Measurements from ENCODE around the gene HOXD11. TPM values are rescaled to one million over a fixed set of nuclear protein-coding genes. Genes with fewer than 3 reads are reported as not detected.

Gene HOXD11
- total RNA-seq, 4 donors from 2014 or later = not detected

DNA sequence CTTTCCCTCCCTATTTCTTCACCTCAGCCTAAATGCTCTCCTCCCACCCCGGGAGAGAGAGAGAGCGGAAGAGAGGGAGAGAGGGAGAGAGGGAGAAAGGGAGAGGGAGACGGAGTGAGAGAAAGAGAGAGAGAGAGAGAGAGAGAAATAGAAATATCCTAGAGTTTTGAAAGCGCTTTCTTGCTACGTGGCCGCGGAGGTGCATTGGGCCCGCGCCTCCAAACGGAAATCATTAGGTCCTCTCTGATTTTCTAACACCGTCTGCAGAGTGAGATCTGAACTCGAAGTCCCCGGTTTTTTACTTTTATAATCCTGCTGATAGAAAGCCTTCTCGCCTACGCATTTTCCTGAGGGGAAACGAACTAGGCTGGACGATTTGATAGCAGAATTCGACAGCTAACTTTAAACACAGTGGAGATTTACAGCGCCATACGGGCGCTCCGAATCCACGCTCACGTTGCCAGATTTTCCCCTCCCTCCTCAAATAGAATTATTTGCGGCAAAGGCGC is 22.4 kb upstream of the HOXD11 start:
- peaks cover 62 to 100% (median 81%) of the 10 kb centered on the region in 4 donors for H3K27me3 ChIP-seq
- DNase-seq = no peak
- no peak for TF ChIP-seq POLR2A (IDR thresholded peaks at IDR 0.05)
- TF ChIP-seq, protein P1, sequence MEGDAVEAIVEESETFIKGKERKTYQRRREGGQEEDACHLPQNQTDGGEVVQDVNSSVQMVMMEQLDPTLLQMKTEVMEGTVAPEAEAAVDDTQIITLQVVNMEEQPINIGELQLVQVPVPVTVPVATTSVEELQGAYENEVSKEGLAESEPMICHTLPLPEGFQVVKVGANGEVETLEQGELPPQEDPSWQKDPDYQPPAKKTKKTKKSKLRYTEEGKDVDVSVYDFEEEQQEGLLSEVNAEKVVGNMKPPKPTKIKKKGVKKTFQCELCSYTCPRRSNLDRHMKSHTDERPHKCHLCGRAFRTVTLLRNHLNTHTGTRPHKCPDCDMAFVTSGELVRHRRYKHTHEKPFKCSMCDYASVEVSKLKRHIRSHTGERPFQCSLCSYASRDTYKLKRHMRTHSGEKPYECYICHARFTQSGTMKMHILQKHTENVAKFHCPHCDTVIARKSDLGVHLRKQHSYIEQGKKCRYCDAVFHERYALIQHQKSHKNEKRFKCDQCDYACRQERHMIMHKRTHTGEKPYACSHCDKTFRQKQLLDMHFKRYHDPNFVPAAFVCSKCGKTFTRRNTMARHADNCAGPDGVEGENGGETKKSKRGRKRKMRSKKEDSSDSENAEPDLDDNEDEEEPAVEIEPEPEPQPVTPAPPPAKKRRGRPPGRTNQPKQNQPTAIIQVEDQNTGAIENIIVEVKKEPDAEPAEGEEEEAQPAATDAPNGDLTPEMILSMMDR (IDR thresholded peaks at IDR 0.05) = no peak

DNA sequence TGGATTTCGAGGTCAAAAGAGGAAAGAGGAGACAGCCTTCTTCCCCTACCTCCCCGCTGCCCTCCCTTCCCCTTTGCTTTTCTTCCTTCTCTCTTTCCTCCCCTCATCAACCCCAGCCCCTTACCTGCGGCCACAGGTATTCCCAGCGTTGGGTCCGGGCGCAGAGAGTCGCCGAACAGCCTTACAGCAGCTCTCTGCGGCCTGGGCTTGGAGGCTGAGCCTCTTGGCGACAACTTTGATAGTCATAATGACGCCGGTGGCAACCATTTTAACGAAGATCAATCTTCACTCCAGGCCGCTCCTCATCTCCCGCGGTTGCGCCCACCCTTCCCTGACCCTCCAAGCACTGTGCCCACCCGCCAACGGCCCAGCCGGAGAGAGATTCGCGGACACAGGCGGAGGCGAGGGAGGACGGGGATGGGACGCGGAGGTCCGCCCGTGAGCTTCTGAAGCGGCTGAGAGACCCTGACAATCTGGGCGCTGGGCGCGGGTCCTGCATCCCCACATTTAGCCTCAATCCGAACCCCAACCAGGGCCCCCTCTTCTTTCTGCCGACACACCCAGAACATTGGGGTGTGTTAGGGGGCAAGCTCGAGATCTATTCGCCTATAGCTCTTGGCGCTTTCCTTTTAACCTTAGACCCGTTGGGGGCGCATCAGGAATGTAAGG is 21.8 kb upstream of the HOXD11 start:
- WGBS, 2 donors = 8 to 14% methylated on average over 17 to 21 of the region's 40 CpGs
- peaks cover 8 to 65% (median 17%) of the 10 kb centered on the region in 3 donors for H3K4me1 ChIP-seq

More for the DNA sequence above, 22.4 kb upstream of the HOXD11 start:
- Histone ChIP-seq H3K4me1 (peaks cover 8 to 69% (median 17%) of the 10 kb centered on the region in 3 donors), H3K9me3 (peaks cover 0 to 20% (median 13%) of the 10 kb centered on the region in 3 donors), H3K36me3 (no peaks in the 10 kb centered on the region), H3K27ac (no peak overlapping the region), H3K4me3 (no peak overlapping the region)
- 8 to 14% methylated on average over 26 of the region's 26 CpGs for WGBS, 2 donors
- intact Hi-C loops (cut with DNase I) = loop anchor here (10.0 kb wide), 1 partner anchor 720 kb away; no protein-coding TSS in a partner anchor

DNA sequence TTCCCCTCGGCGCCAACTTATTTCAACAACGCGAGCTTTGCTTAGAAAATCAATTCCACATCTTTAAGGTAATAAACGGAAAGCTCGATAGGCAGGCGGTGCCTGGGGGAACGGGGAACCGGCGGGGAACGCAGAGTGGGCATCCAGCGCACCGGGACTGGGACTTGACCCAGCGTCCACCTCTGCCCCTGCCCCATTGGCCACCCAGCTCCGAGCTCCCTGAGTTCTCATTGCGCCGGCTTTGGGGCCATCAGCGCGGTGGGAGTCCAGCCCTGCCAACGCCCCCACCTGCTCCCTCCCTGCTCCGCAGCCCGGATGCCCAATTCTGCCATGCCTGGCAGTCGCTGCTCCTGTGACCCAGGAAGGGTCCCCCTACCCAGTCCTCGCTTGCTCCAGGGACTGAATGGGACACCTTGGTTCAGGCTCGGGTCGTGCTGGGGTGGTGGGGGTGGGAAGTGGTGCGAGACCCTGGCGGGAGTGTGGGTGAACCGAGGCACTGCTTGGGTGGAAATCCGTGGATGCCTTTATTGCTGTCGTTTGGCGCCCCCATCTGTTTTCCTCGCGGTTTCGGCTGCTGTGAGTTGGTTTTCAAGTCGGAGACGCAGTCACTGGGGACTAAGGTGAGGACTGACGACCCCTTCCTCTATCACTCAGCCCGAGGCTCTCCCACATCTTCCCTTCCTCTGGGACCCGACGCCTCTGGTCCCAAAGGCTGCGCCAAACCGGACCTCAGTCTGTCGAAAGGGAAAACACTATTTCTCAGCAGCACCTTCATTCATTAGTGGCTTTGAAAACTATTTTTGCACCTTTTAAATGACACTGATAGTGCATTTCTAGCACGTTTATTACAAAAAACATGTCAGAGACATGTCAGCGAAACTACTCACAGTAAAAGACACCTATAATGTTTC is 21.0 kb upstream of the HOXD11 start:
- TF ChIP-seq, protein P1 (IDR thresholded peaks at IDR 0.05) = peak in 2 of 6 experiments; percentile 21 to 37
- TF ChIP-seq POLR2A (IDR thresholded peaks at IDR 0.05) = no peak
- Histone ChIP-seq H3K4me1 (peaks cover 8 to 57% (median 14%) of the 10 kb centered on the region in 3 donors), H3K27me3 (peaks cover 50 to 100% (median 85%) of the 10 kb centered on the region in 4 donors), H3K9me3 (peaks cover 0 to 12% (median 12%) of the 10 kb centered on the region in 3 donors), H3K27ac (no peak overlapping the region), H3K4me3 (no peak overlapping the region), H3K36me3 (no peaks in the 10 kb centered on the region)
- intact Hi-C loops (cut with DNase I) = loop anchor here (10.0 kb wide), 1 partner anchor 721 kb away; no protein-coding TSS in a partner anchor
- no peak for DNase-seq
- WGBS, 2 donors = 6 to 7% methylated on average over 23 to 32 of the region's 46 CpGs

More for the DNA sequence above, 21.8 kb upstream of the HOXD11 start:
- intact Hi-C loops (cut with DNase I) = loop anchor here (10.0 kb wide), 1 partner anchor 720 kb away; no protein-coding TSS in a partner anchor
- no peaks in the 10 kb centered on the region for H3K36me3 ChIP-seq
- H3K4me3 ChIP-seq = no peak overlapping the region
- TF ChIP-seq POLR2A (IDR thresholded peaks at IDR 0.05) = no peak
- TF ChIP-seq, protein P1 (IDR thresholded peaks at IDR 0.05) = no peak
- H3K9me3 ChIP-seq = peaks cover 0 to 20% (median 13%) of the 10 kb centered on the region in 3 donors
- no peak overlapping the region for H3K27ac ChIP-seq
- DNase-seq = no peak
- peaks cover 57 to 100% (median 85%) of the 10 kb centered on the region in 4 donors for H3K27me3 ChIP-seq

DNA sequence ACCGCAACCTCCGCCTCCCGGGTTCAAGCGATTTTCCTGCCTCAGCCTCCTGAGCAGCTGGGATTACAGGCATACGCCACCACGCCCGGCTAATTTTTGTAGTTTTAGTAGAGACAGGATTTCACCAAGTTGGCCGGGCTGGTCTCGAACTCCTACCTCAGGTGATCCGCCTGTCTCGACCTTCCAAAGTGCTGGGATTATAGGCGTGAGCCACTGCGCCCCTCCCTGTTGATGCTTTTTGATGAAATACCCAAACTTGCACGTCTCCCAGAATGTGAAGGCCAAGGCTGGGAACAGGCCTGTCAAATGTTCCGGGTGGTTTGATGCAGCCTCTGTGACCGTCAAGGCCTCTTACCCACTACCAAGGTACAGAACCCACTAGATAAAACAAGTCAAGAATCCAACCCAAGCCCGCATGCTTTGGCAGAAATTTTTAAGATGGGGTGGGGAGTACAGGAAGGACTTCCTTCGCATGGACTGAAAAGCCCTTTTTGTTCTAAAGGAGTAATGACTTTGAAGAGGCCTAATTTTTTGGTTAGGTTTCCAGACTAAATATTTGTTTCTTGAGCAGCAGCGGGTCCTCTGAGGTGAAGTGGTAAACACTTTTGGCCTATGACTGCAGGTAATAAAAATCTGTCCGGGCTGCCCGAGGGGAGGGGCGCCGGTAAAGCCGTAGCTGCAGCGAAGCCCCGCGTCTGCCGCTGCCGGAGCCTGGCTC is 19.6 kb upstream of the HOXD11 start:
- Histone ChIP-seq H3K4me3 (peak overlapping the region in 1 of 4 donors; percentile 56), H3K36me3 (no peaks in the 10 kb centered on the region), H3K9me3 (no peaks in the 10 kb centered on the region), H3K27me3 (peaks cover 42 to 100% (median 85%) of the 10 kb centered on the region in 4 donors), H3K4me1 (peaks cover 10 to 54% (median 14%) of the 10 kb centered on the region in 3 donors), H3K27ac (no peak overlapping the region)
- intact Hi-C loops (cut with DNase I) = loop anchor here (10.0 kb wide), 1 partner anchor 723 kb away; no protein-coding TSS in a partner anchor
- DNase-seq = no peak
- TF ChIP-seq, protein P1 (IDR thresholded peaks at IDR 0.05) = no peak
- TF ChIP-seq POLR2A (IDR thresholded peaks at IDR 0.05) = no peak
- 31 to 38% methylated on average over 7 to 22 of the region's 29 CpGs for WGBS, 2 donors

Data from esophagus squamous epithelium (tissue), 5 donors.